ENCODE measurements around the gene DEFB115. TPM values are rescaled to one million over a fixed set of nuclear protein-coding genes. Genes with fewer than 3 reads are reported as not detected.

DEFB115 gene
- polyA plus RNA-seq, 3 donors: not detected

- H3K4me1 ChIP-seq (ENCODE audit: control insufficient read depth in 1 of 2, insufficient read depth in 2 of 2, low read length in 2 of 2): no peaks in the 10 kb centered on the region
- H3K4me2 ChIP-seq (replicated peaks; ENCODE audit: extremely low read depth, low read length, poor library complexity, severe bottlenecking): no peak within 1 kb of the TSS
- no peak within 1 kb of the TSS for H3K27ac ChIP-seq (ENCODE audit: low read depth in 1 of 2, low read length in 2 of 2)
- Mint-ChIP-seq H3K4me1 (no peaks in the 10 kb centered on the region), H3K27ac (no peak within 1 kb of the TSS), H3K36me3 (no peaks in the 10 kb centered on the region), H3K27me3 (ENCODE audit: low read depth in 3 of 3) (peaks cover 0 to 4% (median 3%) of the 10 kb centered on the region in 3 donors), H3K4me3 (no peak within 1 kb of the TSS), H3K9me3 (peaks cover 0 to 5% (median 0%) of the 10 kb centered on the region in 7 donors)
- no peak within 1 kb of the TSS for H3K4me3 ChIP-seq (replicated peaks in 1 of 3; ENCODE audit: low read depth in 2 of 3, low read length in 3 of 3)
- intact Hi-C loops (cut with micrococcal nuclease): no loop called here
- H3K36me3 ChIP-seq (replicated peaks in 1 of 2; ENCODE audit: control insufficient read depth in 1 of 2, insufficient read depth in 2 of 2, low read length in 2 of 2): no peaks in the 10 kb centered on the region
- no peaks in the 10 kb centered on the region for H3K9me3 ChIP-seq (replicated peaks in 1 of 2; ENCODE audit: control insufficient read depth in 1 of 2, insufficient read depth in 1 of 2, low read length in 2 of 2)
- no peaks in the 10 kb centered on the region for H4K20me1 ChIP-seq (ENCODE audit: insufficient read depth, low read length)
- H3K79me2 ChIP-seq (ENCODE audit: insufficient read depth, low read length): no peaks in the 10 kb centered on the region
- H3K9ac ChIP-seq (ENCODE audit: insufficient read depth, low read length, poor library complexity, severe bottlenecking): no peak within 1 kb of the TSS
- no peaks in the 10 kb centered on the region for H3K27me3 ChIP-seq (ENCODE audit: control insufficient read depth in 2 of 2, insufficient read depth in 2 of 2, low read length in 2 of 2)
- DNase-seq: no peak
- H2AFZ ChIP-seq (ENCODE audit: insufficient read depth, low read depth, low read length, poor library complexity, severe bottlenecking): no peak within 1 kb of the TSS
- TF ChIP-seq CTCF (IDR thresholded peaks at IDR 0.05): no peak
- WGBS (ENCODE audit: insufficient coverage): 77% methylated on average over 4 of the region's 8 CpGs
Observed at GRCh38 chr20:31308535-31309162, 51.2 kb downstream of the DEFB115 start, which contains the start of gene DEFB116. Gene DEFB116 (minus strand): TSS chr20:31308585. CDS start chr20:31308585, 0 bp downstream.

Other genes starting within 250 kb of the DEFB115 start
- not detected for gene DEFB116, start 50.9 kb downstream of the DEFB115 start, polyA plus RNA-seq
- not detected for gene DEFB118, start 110.9 kb downstream of the DEFB115 start, polyA plus RNA-seq
- gene DEFB119, start 132.9 kb downstream of the DEFB115 start, polyA plus RNA-seq: not detected
- gene DEFB121, start 148.6 kb downstream of the DEFB115 start, polyA plus RNA-seq: not detected
- not detected for gene DEFB123, start 183.0 kb downstream of the DEFB115 start, polyA plus RNA-seq
- gene DEFB124, start 217.5 kb downstream of the DEFB115 start, polyA plus RNA-seq: not detected
- not detected for gene REM1, start 217.6 kb downstream of the DEFB115 start, polyA plus RNA-seq

Measured in CD14-positive monocyte (primary cell).